ENCODE results near the gene SUPT3H.

DNA sequence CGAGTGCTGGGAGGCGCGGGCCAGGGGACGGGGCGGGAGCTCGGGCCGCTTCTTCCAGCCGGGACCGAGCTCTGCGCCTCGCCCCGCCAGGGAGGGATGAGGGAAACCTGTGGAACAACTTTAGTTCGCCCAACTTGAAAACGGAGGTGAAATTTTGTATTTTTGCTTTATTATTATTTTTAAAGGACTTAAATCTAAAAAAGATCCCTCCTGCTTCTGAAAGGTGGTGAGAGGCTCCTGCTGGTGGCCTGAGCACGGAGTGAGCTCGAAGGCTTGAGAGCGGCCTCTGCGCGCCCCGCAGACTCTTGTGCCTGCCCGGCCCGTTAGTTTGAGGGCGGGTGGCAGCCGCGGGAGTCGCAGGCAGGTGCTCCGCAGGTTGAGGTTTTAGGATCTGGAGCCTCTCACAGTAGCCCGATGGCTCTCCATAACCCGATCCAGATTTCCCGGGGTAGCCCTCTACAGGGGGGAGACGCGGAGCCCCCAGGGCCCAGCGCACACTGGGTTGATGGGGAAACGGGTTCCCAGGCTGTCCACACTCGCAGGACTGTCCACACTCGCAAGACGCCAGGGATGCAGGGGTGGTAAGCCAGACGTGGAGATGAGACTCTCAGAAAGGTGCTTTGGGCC lies 46.2 kb upstream of the SUPT3H start:
- TF ChIP-seq CTCF (IDR thresholded peaks at IDR 0.05; ENCODE audit: low read depth, low read length) (no peak), POLR2A (IDR thresholded peaks at IDR 0.05; ENCODE audit: extremely low read depth, insufficient read length) (peak; percentile 32), MYC (IDR thresholded peaks at IDR 0.05; ENCODE audit: low read depth, low read length) (no peak)
- TF ChIP-seq, protein P1, sequence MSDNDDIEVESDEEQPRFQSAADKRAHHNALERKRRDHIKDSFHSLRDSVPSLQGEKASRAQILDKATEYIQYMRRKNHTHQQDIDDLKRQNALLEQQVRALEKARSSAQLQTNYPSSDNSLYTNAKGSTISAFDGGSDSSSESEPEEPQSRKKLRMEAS (IDR thresholded peaks at IDR 0.05; ENCODE audit: low read depth, low read length): no peak
